Stomach (tissue), 4 donors: ENCODE measurements around the gene TPH2.

Source experiments
- CTCF ChIP-seq, 7 experiments: fragments of 450-650 bp in 4 of 7; fragments of 200-600 bp in 3 of 7; sonication (generic) in 3 of 7; IDR thresholded peaks; one replicate each; pipeline ENCODE4 v1.5.1; 2016 to 2019; ENCODE audit warnings: antibody characterized with exemption in 7 of 7, control low read depth in 2 of 7, mild to moderate bottlenecking in 1 of 7
- EP300 ChIP-seq: sonication (generic); formaldehyde crosslinking; IDR thresholded peaks from one replicate; pipeline ENCODE4 v1.6.1; 2017; ENCODE audit warnings: antibody characterized with exemption
- POLR2A ChIP-seq, 4 donors: fragments of 450-650 bp; IDR thresholded peaks; one replicate each; pipeline ENCODE4 v1.6.1; 2016; ENCODE audit warnings: antibody characterized with exemption in 4 of 4, control low read depth in 2 of 4, mild to moderate bottlenecking in 1 of 4, moderate library complexity in 1 of 4
- POLR2AphosphoS5 ChIP-seq, 3 donors: sonication (generic); formaldehyde crosslinking; IDR thresholded peaks; one replicate each; pipeline ENCODE4 v1.6.1; 2016; ENCODE audit warnings: antibody characterized with exemption in 3 of 3

GRCh38 chr12:71994715-71995114 lies 56.1 kb downstream of the TPH2 start:
- TF ChIP-seq CTCF (IDR thresholded peaks at IDR 0.05): no peak
- no peak for TF ChIP-seq POLR2A (IDR thresholded peaks at IDR 0.05)
- no peak for TF ChIP-seq EP300
- TF ChIP-seq POLR2AphosphoS5 (IDR thresholded peaks at IDR 0.05): no peak
